ENCODE results near the gene EMC7.

- no peak for TF ChIP-seq NR3C1 (IDR thresholded peaks at IDR 0.05)
- no peak for TF ChIP-seq CTCF (IDR thresholded peaks at IDR 0.05)
Measured at GRCh38 chr15:34065261-34065660, 36.4 kb downstream of the EMC7 start.
